Upper lobe of right lung (tissue), 1 donor: Measurements from ENCODE around the gene FMN1. TPM values are rescaled to one million over a fixed set of nuclear protein-coding genes. Genes with fewer than 3 reads are reported as not detected.

Experiments used
- ATAC-seq: fragments of 200-7000 bp; cut with Tn5 transposase; one replicate; pipeline ENCODE4 v1.9.1; 2020; ENCODE audit warnings: mild to moderate bottlenecking, moderate library complexity
- DNase-seq: peaks from one replicate; pipeline ENCODE4 v3.0.0-alpha.2; 2020
- H3K27ac ChIP-seq: fragments of 200-600 bp; one replicate; pipeline ENCODE4 v1.8.0; 2022
- H3K27me3 ChIP-seq: fragments of 200-600 bp; one replicate; pipeline ENCODE4 v1.8.0; 2022; ENCODE audit warnings: mild to moderate bottlenecking
- H3K36me3 ChIP-seq: fragments of 200-600 bp; one replicate; pipeline ENCODE4 v1.8.0; 2022
- H3K4me1 ChIP-seq: fragments of 200-600 bp; one replicate; pipeline ENCODE4 v1.8.0; 2022
- H3K4me3 ChIP-seq: fragments of 200-600 bp; one replicate; pipeline ENCODE4 v1.8.0; 2022; ENCODE audit warnings: mild to moderate bottlenecking
- H3K9me3 ChIP-seq: fragments of 200-600 bp; one replicate; pipeline ENCODE4 v1.8.0; 2022
- CTCF ChIP-seq: fragments of 200-600 bp; IDR thresholded peaks from one replicate; pipeline ENCODE4 v1.8.0; 2022; ENCODE audit warnings: antibody characterized with exemption
- intact Hi-C: fragments of 100-400 bp; cut with DNase I; formaldehyde crosslinking; loops from one replicate; pipeline ENCODE4 v1.11.0; 2022
- total RNA-seq: library from RNA; stranded (reverse); fragmentation: NEBNext Ultra II Directional; extraction: Animal tissue kit (Norgen Biotek cat#: 25700); gene quantifications from one replicate; pipeline ENCODE4 v1.2.1, GENCODE V29; 2021
- donor health status: DM: no; HTN: yes; CAD: no; lungs with severe emphysema.

The FMN1 gene
- total RNA-seq, 1 donor from 2014 or later: 33.5 TPM

GRCh38 chr15:33198541-33198940 is 4.0 kb upstream of the FMN1 start:
- no peak overlapping the region for H3K27ac ChIP-seq
- ATAC-seq (no peak), DNase-seq (no peak)
- no peak overlapping the region for H3K4me3 ChIP-seq
- intact Hi-C loops: no loop called here
- no peaks in the 10 kb centered on the region for H3K9me3 ChIP-seq
- TF ChIP-seq CTCF: no peak
- H3K4me1 ChIP-seq: peaks cover 5% of the 10 kb centered on the region
- H3K27me3 ChIP-seq: no peaks in the 10 kb centered on the region
- H3K36me3 ChIP-seq: no peaks in the 10 kb centered on the region

GRCh38 chr15:33197636-33198035 is 3.1 kb upstream of the FMN1 start:
- H3K4me1 ChIP-seq: peaks cover 5% of the 10 kb centered on the region
- H3K27ac ChIP-seq: no peak overlapping the region
- ATAC-seq (no peak), DNase-seq (no peak)
- no peaks in the 10 kb centered on the region for H3K27me3 ChIP-seq
- no peak for TF ChIP-seq CTCF
- H3K4me3 ChIP-seq: no peak overlapping the region
- H3K36me3 ChIP-seq: no peaks in the 10 kb centered on the region
- intact Hi-C loops: no loop called here
- H3K9me3 ChIP-seq: no peaks in the 10 kb centered on the region

GRCh38 chr15:33194237-33194636 is 277 bp downstream of the FMN1 start:
- no peak for ATAC-seq
- intact Hi-C loops: no loop called here
- H3K4me1 ChIP-seq: peaks cover 5% of the 10 kb centered on the region
- H3K4me3 ChIP-seq: peak overlapping the region; percentile 56
- peak; percentile 65 for DNase-seq
- no peak for TF ChIP-seq CTCF
- H3K9me3 ChIP-seq: no peaks in the 10 kb centered on the region
- H3K27ac ChIP-seq: no peak overlapping the region
- no peaks in the 10 kb centered on the region for H3K27me3 ChIP-seq
- H3K36me3 ChIP-seq: no peaks in the 10 kb centered on the region

GRCh38 chr15:33191591-33191990 is 2.9 kb downstream of the FMN1 start:
- DNase-seq: no peak
- TF ChIP-seq CTCF: no peak
- Histone ChIP-seq H3K9me3 (no peaks in the 10 kb centered on the region), H3K4me3 (no peak overlapping the region), H3K36me3 (no peaks in the 10 kb centered on the region), H3K27ac (no peak overlapping the region), H3K27me3 (no peaks in the 10 kb centered on the region), H3K4me1 (peaks cover 5% of the 10 kb centered on the region)
- ATAC-seq: no peak
- intact Hi-C loops: no loop called here

GRCh38 chr15:33190539-33190938 is 4.0 kb downstream of the FMN1 start:
- no peak for ATAC-seq
- H3K27ac ChIP-seq: no peak overlapping the region
- no peaks in the 10 kb centered on the region for H3K9me3 ChIP-seq
- H3K4me1 ChIP-seq: peaks cover 5% of the 10 kb centered on the region
- no peak for TF ChIP-seq CTCF
- H3K4me3 ChIP-seq: no peak overlapping the region
- no peaks in the 10 kb centered on the region for H3K36me3 ChIP-seq
- intact Hi-C loops: no loop called here
- no peak for DNase-seq
- no peaks in the 10 kb centered on the region for H3K27me3 ChIP-seq

GRCh38 chr15:33188641-33189257 is 5.8 kb downstream of the FMN1 start:
- ATAC-seq (peak; percentile 66), DNase-seq (no peak)
- Histone ChIP-seq H3K36me3 (no peaks in the 10 kb centered on the region), H3K9me3 (no peaks in the 10 kb centered on the region), H3K4me3 (no peak overlapping the region), H3K27me3 (no peaks in the 10 kb centered on the region), H3K4me1 (no peaks in the 10 kb centered on the region), H3K27ac (no peak overlapping the region)
- TF ChIP-seq CTCF: no peak
- intact Hi-C loops: no loop called here
